ENCODE data around the gene LAIR1. TPM values are rescaled to one million over a fixed set of nuclear protein-coding genes. Genes with fewer than 3 reads are reported as not detected.

The LAIR1 gene
- total RNA-seq, 1 donor from 2014 or later = 10.8 TPM

DNA sequence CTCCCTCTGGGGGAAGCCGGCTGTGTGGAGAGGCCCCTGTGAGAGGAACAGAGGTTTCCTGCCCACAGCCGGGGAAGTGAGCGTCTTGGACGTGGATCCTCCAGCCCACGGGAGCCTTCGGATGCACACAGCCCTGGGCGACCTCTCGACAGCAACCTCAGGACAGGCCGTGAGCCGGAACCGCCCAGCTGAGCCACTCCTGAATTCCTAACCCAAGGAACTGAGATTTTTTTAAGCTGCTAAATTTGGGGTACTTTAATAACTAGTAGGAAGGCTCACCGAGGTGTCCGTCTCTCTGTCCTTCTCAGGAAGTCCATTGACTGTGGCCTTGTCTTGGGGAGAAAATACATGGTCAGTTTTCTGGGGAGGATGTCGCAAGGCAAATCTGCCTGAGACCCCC is 9.1 kb downstream of the LAIR1 start:
- H3K4me1 Mint-ChIP-seq (ENCODE audit: low read depth) = peaks cover 4% of the 10 kb centered on the region
- no peak overlapping the region for H3K4me3 Mint-ChIP-seq (ENCODE audit: low read depth)
- peaks cover 6% of the 10 kb centered on the region for H3K27me3 Mint-ChIP-seq (ENCODE audit: low read depth)
- H3K9me3 Mint-ChIP-seq = no peaks in the 10 kb centered on the region
- H3K36me3 Mint-ChIP-seq (ENCODE audit: low read depth) = peaks cover 10% of the 10 kb centered on the region
- intact Hi-C loops (cut with micrococcal nuclease) = no loop called here
- no peak overlapping the region for H3K27ac Mint-ChIP-seq
- DNase-seq (ENCODE audit: low spot score) = no peak

DNA sequence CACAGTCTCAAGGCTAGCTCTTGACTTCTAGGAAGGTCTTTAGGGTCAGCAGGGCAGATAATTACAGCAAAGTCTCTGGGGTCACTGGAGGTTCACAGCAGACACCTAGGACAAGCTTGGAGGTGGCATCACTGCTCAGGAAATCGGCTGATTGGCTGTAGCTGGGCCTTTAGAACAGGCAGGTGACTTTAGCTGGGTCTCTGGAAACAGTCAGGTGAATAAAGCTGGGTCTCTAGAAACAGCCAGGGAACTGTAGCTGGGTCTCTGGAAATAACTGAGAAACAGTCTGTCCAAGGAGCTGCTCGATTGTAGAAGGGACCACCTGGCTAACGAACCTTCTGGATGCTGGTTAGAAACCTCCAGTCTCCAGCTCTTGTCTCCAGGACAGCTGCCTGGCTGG is 10.0 kb downstream of the LAIR1 start:
- Mint-ChIP-seq H3K36me3 (ENCODE audit: low read depth) (peaks cover 7% of the 10 kb centered on the region), H3K27ac (no peak overlapping the region), H3K27me3 (ENCODE audit: low read depth) (peaks cover 9% of the 10 kb centered on the region), H3K9me3 (no peaks in the 10 kb centered on the region), H3K4me1 (ENCODE audit: low read depth) (peaks cover 2% of the 10 kb centered on the region), H3K4me3 (ENCODE audit: low read depth) (no peak overlapping the region)
- DNase-seq (ENCODE audit: low spot score) = no peak
- intact Hi-C loops (cut with micrococcal nuclease) = loop anchor here (5.0 kb wide), 1 partner anchor 33 kb away; no protein-coding TSS in a partner anchor

DNA sequence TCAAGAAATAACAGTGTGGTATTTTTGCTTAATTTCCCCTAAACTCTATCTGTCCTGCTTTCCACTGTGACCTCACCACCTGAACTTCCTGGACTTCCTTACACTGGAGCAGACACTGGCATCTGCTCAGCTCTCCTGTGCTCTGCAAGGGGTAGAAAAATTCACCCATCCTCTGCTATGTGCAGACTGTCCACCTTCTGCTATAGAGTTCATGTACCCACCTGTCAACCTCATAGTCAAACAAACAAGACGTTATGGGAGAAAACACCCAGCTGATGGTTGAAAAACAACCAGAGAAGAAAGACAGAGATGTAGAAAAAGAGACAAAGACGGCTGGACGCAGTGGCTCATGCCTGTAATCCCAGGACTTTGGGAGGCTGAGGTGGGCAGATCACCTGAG is 12.2 kb downstream of the LAIR1 start:
- H3K27ac Mint-ChIP-seq = no peak overlapping the region
- H3K4me3 Mint-ChIP-seq (ENCODE audit: low read depth) = no peak overlapping the region
- intact Hi-C loops (cut with micrococcal nuclease) = loop anchor here (5.0 kb wide), 1 partner anchor 35 kb away; no protein-coding TSS in a partner anchor
- H3K27me3 Mint-ChIP-seq (ENCODE audit: low read depth) = peaks cover 18% of the 10 kb centered on the region
- DNase-seq (ENCODE audit: low spot score) = no peak
- peaks cover 7% of the 10 kb centered on the region for H3K36me3 Mint-ChIP-seq (ENCODE audit: low read depth)
- no peaks in the 10 kb centered on the region for H3K4me1 Mint-ChIP-seq (ENCODE audit: low read depth)
- H3K9me3 Mint-ChIP-seq = no peaks in the 10 kb centered on the region

DNA sequence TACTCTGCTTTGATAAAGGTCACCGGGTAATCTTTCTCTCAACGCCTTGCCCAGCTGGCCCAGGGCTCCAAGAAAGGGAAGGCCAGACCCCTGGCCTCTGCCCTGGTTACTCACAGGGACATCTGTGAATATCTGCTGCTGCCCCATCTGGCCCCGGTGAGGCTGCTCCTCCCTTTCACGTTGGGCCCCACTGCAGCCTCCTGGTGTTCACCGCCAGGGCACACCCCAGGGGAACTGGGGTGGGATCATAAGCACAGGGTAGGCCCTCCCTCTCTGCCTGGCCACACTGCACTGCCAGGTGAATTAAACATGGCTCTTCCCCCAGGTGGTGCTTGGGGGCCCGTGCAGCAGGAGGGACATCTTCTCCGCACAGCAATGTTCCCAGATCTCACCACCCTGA is 12.7 kb downstream of the LAIR1 start:
- DNase-seq (ENCODE audit: low spot score) = no peak
- no peaks in the 10 kb centered on the region for H3K4me1 Mint-ChIP-seq (ENCODE audit: low read depth)
- intact Hi-C loops (cut with micrococcal nuclease) = loop anchor here (5.0 kb wide), 1 partner anchor 35 kb away; no protein-coding TSS in a partner anchor
- H3K36me3 Mint-ChIP-seq (ENCODE audit: low read depth) = peaks cover 7% of the 10 kb centered on the region
- peaks cover 18% of the 10 kb centered on the region for H3K27me3 Mint-ChIP-seq (ENCODE audit: low read depth)
- H3K9me3 Mint-ChIP-seq = no peaks in the 10 kb centered on the region
- no peak overlapping the region for H3K27ac Mint-ChIP-seq
- no peak overlapping the region for H3K4me3 Mint-ChIP-seq (ENCODE audit: low read depth)

DNA sequence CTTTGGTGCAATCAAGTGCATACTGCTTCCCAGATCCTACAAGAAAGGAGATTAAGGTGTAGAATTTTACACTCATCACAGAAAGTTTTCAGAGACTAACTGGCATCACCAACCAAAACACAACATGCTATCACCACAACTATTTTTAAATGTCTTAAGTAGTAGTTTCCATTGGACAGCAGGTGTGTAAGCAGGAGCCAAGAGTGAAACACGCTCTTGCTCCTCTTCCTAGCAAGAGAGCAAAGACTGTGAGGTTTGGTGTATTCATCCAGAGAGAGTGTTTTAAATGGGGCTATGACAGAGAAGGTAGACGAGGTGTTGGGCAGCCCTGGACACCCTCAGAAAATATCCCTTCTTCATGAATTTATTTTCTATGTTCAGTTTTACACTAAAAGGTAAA is 13.3 kb downstream of the LAIR1 start:
- intact Hi-C loops (cut with micrococcal nuclease) = loop anchor here (5.0 kb wide), 1 partner anchor 36 kb away; no protein-coding TSS in a partner anchor
- H3K4me3 Mint-ChIP-seq (ENCODE audit: low read depth) = no peak overlapping the region
- H3K27me3 Mint-ChIP-seq (ENCODE audit: low read depth) = peaks cover 21% of the 10 kb centered on the region

DNA sequence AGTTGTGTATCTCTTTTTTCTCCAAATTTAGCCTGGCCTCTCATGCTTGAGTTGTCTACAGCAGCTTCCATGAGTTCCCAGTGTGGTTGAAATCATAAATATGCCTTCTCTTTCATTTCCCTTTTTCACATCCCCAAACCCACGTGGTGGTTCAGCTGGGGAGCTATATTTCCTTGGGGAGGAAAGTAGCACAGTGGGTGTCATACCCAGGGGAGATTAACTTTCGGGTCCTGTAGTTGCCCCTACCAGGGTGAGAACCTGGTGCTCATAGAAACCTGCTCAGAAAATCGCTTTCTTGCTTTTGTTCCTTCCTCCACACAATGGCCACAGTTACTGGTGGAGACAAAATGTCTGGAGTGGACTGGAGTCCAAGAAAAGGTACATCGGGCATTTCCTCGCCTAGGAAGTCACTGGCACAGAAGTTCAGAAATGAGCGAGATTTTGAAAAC is 18.8 kb downstream of the LAIR1 start:
- no peaks in the 10 kb centered on the region for H3K36me3 Mint-ChIP-seq (ENCODE audit: low read depth)
- H3K4me3 Mint-ChIP-seq (ENCODE audit: low read depth) = no peak overlapping the region
- H3K27ac Mint-ChIP-seq = no peak overlapping the region
- intact Hi-C loops (cut with micrococcal nuclease) = no loop called here
- DNase-seq (ENCODE audit: low spot score) = no peak
- H3K9me3 Mint-ChIP-seq = no peaks in the 10 kb centered on the region
- peaks cover 21% of the 10 kb centered on the region for H3K27me3 Mint-ChIP-seq (ENCODE audit: low read depth)
- no peaks in the 10 kb centered on the region for H3K4me1 Mint-ChIP-seq (ENCODE audit: low read depth)

More for the DNA sequence above, 13.3 kb downstream of the LAIR1 start:
- Mint-ChIP-seq H3K27ac (no peak overlapping the region), H3K36me3 (ENCODE audit: low read depth) (peaks cover 7% of the 10 kb centered on the region), H3K9me3 (no peaks in the 10 kb centered on the region), H3K4me1 (ENCODE audit: low read depth) (no peaks in the 10 kb centered on the region)
- DNase-seq (ENCODE audit: low spot score) = no peak

DNA sequence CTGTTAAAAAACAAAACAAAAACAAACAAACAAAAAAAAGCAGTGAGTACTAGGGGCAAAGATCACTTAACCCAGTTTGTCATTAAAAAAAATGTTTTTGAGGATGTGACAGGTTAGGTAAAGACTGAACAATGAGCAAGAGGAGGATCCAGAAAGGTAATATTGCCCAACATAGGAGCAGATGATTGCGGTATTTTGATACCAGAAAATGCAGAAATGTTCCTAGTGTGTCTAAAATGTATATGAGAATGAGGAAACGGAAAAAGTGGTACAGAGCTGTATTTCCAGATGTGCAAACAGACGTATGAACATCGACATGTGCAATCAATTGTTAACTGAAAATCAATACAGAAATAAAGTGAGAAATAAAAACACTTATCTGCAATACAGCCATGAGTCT is 20.9 kb downstream of the LAIR1 start:
- no peak for DNase-seq (ENCODE audit: low spot score)
- Mint-ChIP-seq H3K27ac (no peak overlapping the region), H3K27me3 (ENCODE audit: low read depth) (peaks cover 18% of the 10 kb centered on the region), H3K36me3 (ENCODE audit: low read depth) (no peaks in the 10 kb centered on the region), H3K4me1 (ENCODE audit: low read depth) (no peaks in the 10 kb centered on the region), H3K4me3 (ENCODE audit: low read depth) (no peak overlapping the region), H3K9me3 (no peaks in the 10 kb centered on the region)
- intact Hi-C loops (cut with micrococcal nuclease) = no loop called here

DNA sequence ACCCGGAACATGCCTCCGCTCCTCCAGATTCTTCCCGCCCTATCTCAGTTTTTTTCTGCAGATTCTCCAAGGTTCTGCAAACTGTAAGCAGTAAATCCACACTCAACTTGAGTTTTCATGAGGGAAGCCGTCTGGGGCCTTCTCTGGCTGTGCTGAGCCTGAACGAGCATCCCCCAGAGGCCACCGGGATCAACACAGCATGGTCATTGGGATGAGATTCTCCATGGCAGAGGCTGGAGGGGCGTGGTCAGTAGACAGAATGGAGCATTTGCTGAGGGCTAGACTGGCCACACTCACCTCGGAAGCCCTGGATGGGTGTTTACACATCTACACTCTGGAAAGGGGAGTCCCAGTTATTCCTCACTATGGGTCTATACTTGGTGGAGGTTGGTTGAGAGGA is 23.4 kb downstream of the LAIR1 start:
- peaks cover 9% of the 10 kb centered on the region for H3K27me3 Mint-ChIP-seq (ENCODE audit: low read depth)
- H3K4me1 Mint-ChIP-seq (ENCODE audit: low read depth) = no peaks in the 10 kb centered on the region
- no peak for DNase-seq (ENCODE audit: low spot score)
- H3K4me3 Mint-ChIP-seq (ENCODE audit: low read depth) = no peak overlapping the region
- intact Hi-C loops (cut with micrococcal nuclease) = no loop called here
- no peak overlapping the region for H3K27ac Mint-ChIP-seq
- no peaks in the 10 kb centered on the region for H3K36me3 Mint-ChIP-seq (ENCODE audit: low read depth)
- no peaks in the 10 kb centered on the region for H3K9me3 Mint-ChIP-seq

DNA sequence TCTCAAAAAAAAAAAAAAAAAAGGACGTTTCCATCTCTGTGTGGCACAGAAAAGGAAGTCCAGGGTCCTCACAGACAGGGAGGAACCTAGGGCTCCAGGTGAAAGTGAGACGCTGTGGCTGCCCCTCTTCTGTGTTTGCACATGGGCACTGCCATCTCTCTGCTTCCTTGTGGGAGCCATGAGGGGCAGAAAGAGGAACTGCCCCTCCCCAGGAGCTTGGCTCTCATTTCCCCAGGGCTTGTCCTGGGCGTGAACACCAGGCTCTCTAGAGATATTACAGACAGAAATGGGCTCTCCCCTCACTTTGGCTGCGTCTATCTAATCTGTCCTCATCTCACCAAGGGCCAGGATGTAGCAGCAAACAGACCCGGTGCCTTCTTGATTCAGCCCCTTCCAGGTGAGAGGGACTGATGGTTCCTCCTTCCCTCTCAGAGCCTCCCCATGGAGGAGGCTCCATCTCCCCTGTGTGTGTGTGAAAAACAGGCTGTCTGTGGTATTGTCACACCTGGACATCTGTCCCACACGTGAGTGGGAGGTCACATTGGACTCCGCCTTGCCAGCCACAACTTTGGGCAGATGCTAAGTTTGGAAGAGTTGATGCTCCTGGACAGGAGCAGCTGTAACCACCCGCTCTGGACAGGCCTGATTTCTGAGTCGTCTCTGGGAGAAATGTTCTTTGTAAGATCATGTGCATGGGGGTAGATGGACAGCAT is 24.9 kb downstream of the LAIR1 start:
- no peaks in the 10 kb centered on the region for H3K36me3 Mint-ChIP-seq (ENCODE audit: low read depth)
- no peak overlapping the region for H3K27ac Mint-ChIP-seq
- no peaks in the 10 kb centered on the region for H3K9me3 Mint-ChIP-seq
- H3K4me3 Mint-ChIP-seq (ENCODE audit: low read depth) = no peak overlapping the region
- DNase-seq (ENCODE audit: low spot score) = no peak
- peaks cover 9% of the 10 kb centered on the region for H3K27me3 Mint-ChIP-seq (ENCODE audit: low read depth)
- no peaks in the 10 kb centered on the region for H3K4me1 Mint-ChIP-seq (ENCODE audit: low read depth)
- intact Hi-C loops (cut with micrococcal nuclease) = no loop called here

DNA sequence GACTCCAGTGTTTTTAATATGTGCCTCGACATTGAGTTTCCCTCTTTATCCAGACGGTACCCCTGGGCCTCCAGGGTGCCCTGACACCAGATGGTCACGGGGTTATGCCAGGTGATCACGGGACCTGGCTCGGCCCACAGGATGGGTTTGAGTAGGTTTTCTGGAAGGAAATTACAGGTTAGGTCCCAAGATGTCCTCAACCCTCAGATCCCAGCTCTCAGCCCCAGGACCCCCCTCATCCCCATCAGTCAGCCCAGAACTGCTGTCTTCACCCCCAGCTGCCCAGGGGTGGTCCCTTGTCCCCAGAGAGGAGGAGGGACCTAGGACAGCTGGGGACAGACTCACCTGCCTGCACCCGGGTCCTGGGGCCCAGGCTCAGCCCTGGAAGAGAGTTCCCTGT is 26.2 kb downstream of the LAIR1 start:
- peaks cover 17% of the 10 kb centered on the region for H3K27me3 Mint-ChIP-seq (ENCODE audit: low read depth)
- no peaks in the 10 kb centered on the region for H3K4me1 Mint-ChIP-seq (ENCODE audit: low read depth)
- H3K36me3 Mint-ChIP-seq (ENCODE audit: low read depth) = no peaks in the 10 kb centered on the region
- intact Hi-C loops (cut with micrococcal nuclease) = no loop called here
- no peak overlapping the region for H3K27ac Mint-ChIP-seq
- DNase-seq (ENCODE audit: low spot score) = no peak
- H3K4me3 Mint-ChIP-seq (ENCODE audit: low read depth) = no peak overlapping the region
- H3K9me3 Mint-ChIP-seq = no peaks in the 10 kb centered on the region

DNA sequence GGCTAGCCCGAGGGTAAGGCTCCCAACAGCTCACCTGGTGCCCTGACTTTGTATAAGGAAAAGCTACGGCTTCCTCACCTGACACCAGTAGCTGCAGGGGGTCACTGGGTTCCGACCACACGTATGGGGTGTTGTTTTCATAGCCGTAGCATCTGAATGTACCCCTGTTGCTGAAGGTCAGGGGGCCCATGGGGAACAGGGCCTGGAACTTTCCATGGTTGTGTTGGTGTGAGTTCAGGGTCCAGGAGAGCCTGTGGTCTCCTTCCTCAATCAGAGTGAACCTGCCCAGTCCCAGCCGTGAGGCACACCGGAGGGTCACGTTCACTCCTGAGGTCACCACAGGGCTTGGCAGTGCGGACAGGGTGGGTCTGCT is 26.9 kb downstream of the LAIR1 start:
- DNase-seq (ENCODE audit: low spot score) = no peak

DNA sequence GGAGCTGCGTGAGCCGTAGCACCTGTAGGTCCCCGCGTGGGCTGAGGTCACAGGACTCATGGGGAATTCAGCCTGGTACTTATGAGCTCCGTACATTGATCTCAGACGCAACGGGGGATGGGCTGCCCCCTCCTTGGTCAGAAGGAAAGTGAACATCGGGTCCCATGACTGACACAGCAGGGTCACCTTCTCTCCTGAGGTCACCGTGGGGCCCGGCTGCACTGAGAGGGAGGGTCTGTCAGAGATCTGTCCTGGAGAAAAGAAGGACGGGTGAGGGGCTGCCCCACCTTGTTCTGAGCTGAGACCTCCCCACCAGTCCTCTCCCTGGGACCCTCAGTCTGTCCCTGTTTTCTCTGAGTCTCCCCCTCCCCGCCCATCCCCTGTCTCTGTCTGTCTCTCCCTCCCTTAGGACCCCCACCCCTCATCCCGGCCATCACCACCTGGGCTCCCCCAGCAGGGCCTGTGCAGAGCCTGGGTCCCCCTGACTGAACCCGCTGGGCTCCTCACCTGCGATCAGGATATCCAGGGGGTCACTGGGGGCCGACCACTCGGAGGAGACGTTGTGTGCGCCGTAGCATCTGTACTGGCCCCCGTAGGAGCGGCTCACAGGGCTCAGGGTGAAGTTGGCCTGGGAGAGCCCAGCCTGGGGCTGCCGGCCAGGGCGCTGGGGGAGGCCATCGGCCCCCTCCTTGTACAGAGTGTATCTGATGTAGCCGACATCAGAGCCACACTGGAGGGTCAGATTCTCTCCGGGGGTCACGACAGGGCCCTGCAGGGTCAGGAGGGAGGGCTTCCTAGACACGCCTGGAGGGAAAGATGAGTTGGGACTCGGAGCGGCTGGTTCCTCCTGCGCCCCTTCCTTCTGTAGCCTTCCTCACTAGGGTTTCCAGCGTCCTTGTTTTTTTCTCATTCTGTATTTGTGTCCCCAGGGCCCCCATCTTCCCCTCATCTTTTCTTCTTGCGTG is 27.6 kb downstream of the LAIR1 start:
- Mint-ChIP-seq H3K27me3 (ENCODE audit: low read depth) (peaks cover 17% of the 10 kb centered on the region), H3K4me1 (ENCODE audit: low read depth) (no peaks in the 10 kb centered on the region), H3K4me3 (ENCODE audit: low read depth) (no peak overlapping the region), H3K9me3 (no peaks in the 10 kb centered on the region), H3K36me3 (ENCODE audit: low read depth) (no peaks in the 10 kb centered on the region), H3K27ac (no peak overlapping the region)
- intact Hi-C loops (cut with micrococcal nuclease) = no loop called here
- DNase-seq (ENCODE audit: low spot score) = no peak

More for the DNA sequence above, 26.9 kb downstream of the LAIR1 start:
- no peaks in the 10 kb centered on the region for H3K4me1 Mint-ChIP-seq (ENCODE audit: low read depth)
- no peak overlapping the region for H3K27ac Mint-ChIP-seq
- no peaks in the 10 kb centered on the region for H3K9me3 Mint-ChIP-seq
- no peak overlapping the region for H3K4me3 Mint-ChIP-seq (ENCODE audit: low read depth)
- no peaks in the 10 kb centered on the region for H3K36me3 Mint-ChIP-seq (ENCODE audit: low read depth)
- H3K27me3 Mint-ChIP-seq (ENCODE audit: low read depth) = peaks cover 17% of the 10 kb centered on the region
- intact Hi-C loops (cut with micrococcal nuclease) = no loop called here

Measured in activated T-helper 2 cell treated with anti-CD3 and anti-CD28 coated beads, Interferon-gamma antibody, Interleukin-2, Interleukin-4, amounts not matched to agents 10 μg/mL and 5 μg/mL and 100 μg/mL, durations not matched to agents 14 hours and 24 hours and 36 hours (primary cell).